GM19452 (cell line): ENCODE results near the gene TENT5C.
A peak's percentile ranks its signal among the peaks of the same experiment; 100 is the strongest.

Experiments used
- ATAC-seq: cut with Tn5 transposase; IDR thresholded peaks from one replicate; pipeline ENCODE4 v1.9.1; 2021; ENCODE audit not compliant: unreplicated experiment

Gene TENT5C

GRCh38 chr1:117590273-117590925 lies 15.4 kb upstream of the TENT5C start:
- no peak for ATAC-seq

- no peak for ATAC-seq
Measured at GRCh38 chr1:117591252-117591651, 14.6 kb upstream of the TENT5C start.

GRCh38 chr1:117592155-117592554 lies 13.7 kb upstream of the TENT5C start:
- no peak for ATAC-seq

- ATAC-seq, result no peak
Measured at GRCh38 chr1:117594261-117594990, 11.4 kb upstream of the TENT5C start.

- ATAC-seq, result no peak
Measured at GRCh38 chr1:117596023-117596720, 9.7 kb upstream of the TENT5C start.

- no peak for ATAC-seq
Measured at GRCh38 chr1:117598489-117598888, 7.4 kb upstream of the TENT5C start.

- ATAC-seq, result no peak
Measured at GRCh38 chr1:117599286-117600221, 6.3 kb upstream of the TENT5C start.

- no peak for ATAC-seq
Measured at GRCh38 chr1:117600325-117600943, 5.4 kb upstream of the TENT5C start.

GRCh38 chr1:117600966-117601365 lies 4.9 kb upstream of the TENT5C start:
- no peak for ATAC-seq

- ATAC-seq, result no peak
Measured at GRCh38 chr1:117602862-117603261, 3.0 kb upstream of the TENT5C start.

GRCh38 chr1:117605164-117605773 lies 579 bp upstream of the TENT5C start:
- ATAC-seq, result peak; percentile 10

GRCh38 chr1:117606649-117607430 lies 992 bp downstream of the TENT5C start:
- ATAC-seq, result no peak

GRCh38 chr1:117607471-117607870 lies 1.6 kb downstream of the TENT5C start:
- no peak for ATAC-seq

- no peak for ATAC-seq
Measured at GRCh38 chr1:117608115-117608615, 2.3 kb downstream of the TENT5C start.

GRCh38 chr1:117608758-117609157 lies 2.9 kb downstream of the TENT5C start:
- no peak for ATAC-seq

- ATAC-seq, result no peak
Measured at GRCh38 chr1:117609471-117609911, 3.6 kb downstream of the TENT5C start.

- no peak for ATAC-seq
Measured at GRCh38 chr1:117610036-117610435, 4.2 kb downstream of the TENT5C start.

GRCh38 chr1:117611121-117611601 lies 5.3 kb downstream of the TENT5C start:
- ATAC-seq, result no peak
